NCI-H2107 (cell line): Measurements from ENCODE around the gene DDX51.

Source experiments
- DNase-seq: peaks from one replicate; lab custom pipeline; 2025; lab: John Stamatoyannopoulos, UW

The DDX51 gene

GRCh38 chr12:132179431-132180362 lies 35.6 kb upstream of the DDX51 start:
- no peak for DNase-seq

GRCh38 chr12:132178801-132179401 lies 34.8 kb upstream of the DDX51 start:
- peak; percentile 69 for DNase-seq

GRCh38 chr12:132178316-132178715 lies 34.2 kb upstream of the DDX51 start:
- no peak for DNase-seq

- no peak for DNase-seq
Observed at GRCh38 chr12:132176920-132177551, 32.9 kb upstream of the DDX51 start.

- DNase-seq: no peak
Observed at GRCh38 chr12:132176385-132176919, 32.3 kb upstream of the DDX51 start.

GRCh38 chr12:132175496-132176384 lies 31.6 kb upstream of the DDX51 start:
- no peak for DNase-seq

- DNase-seq: no peak
Observed at GRCh38 chr12:132174839-132175490, 30.8 kb upstream of the DDX51 start.

GRCh38 chr12:132174015-132174838 lies 30.1 kb upstream of the DDX51 start:
- no peak for DNase-seq

GRCh38 chr12:132173135-132174014 lies 29.3 kb upstream of the DDX51 start:
- DNase-seq: no peak

GRCh38 chr12:132172619-132173018 lies 28.5 kb upstream of the DDX51 start:
- no peak for DNase-seq

GRCh38 chr12:132171968-132172521 lies 27.9 kb upstream of the DDX51 start:
- no peak for DNase-seq

GRCh38 chr12:132171293-132171967 lies 27.3 kb upstream of the DDX51 start:
- no peak for DNase-seq

GRCh38 chr12:132170637-132171292 lies 26.6 kb upstream of the DDX51 start:
- DNase-seq: no peak

- no peak for DNase-seq
Observed at GRCh38 chr12:132170094-132170636, 26.0 kb upstream of the DDX51 start.

- DNase-seq: no peak
Observed at GRCh38 chr12:132169376-132169775, 25.3 kb upstream of the DDX51 start.

GRCh38 chr12:132168311-132169031 lies 24.4 kb upstream of the DDX51 start:
- no peak for DNase-seq
